K562 (cell line): ENCODE data around the gene RTL10. TPM values are rescaled to one million over a fixed set of nuclear protein-coding genes. Genes with fewer than 3 reads are reported as not detected.

Experiments used
- CSDE1 ChIP-seq, 2 experiments: fragments of 450-650 bp; IDR thresholded peaks; 2 replicates each; pipeline ENCODE4 v1.6.1; 2016; ENCODE audit warnings: mild to moderate bottlenecking in 1 of 2
- E2F3 ChIP-seq: fragments of 250-450 bp; sonication (Bioruptor Pico); IDR thresholded peaks from 2 replicates; pipeline ENCODE4 v1.4.0; 2020; ENCODE audit warnings: mild to moderate bottlenecking
- KDM5B ChIP-seq: fragments of 200-600 bp; sonication (generic); IDR thresholded peaks from 2 replicates; pipeline ENCODE4 v1.6.1; 2012; ENCODE audit warnings: low read depth, mild to moderate bottlenecking, moderate library complexity, low read length, control low read depth, inconsistent platforms; ENCODE audit not compliant: insufficient replicate concordance
- PHF8 ChIP-seq: fragments of 200-600 bp; sonication (generic); IDR thresholded peaks from 2 replicates; pipeline ENCODE4 v1.6.1; 2012; ENCODE audit warnings: mixed run types, mild to moderate bottlenecking, inconsistent platforms, low read length, moderate library complexity, borderline replicate concordance
- ZFP30 ChIP-seq: fragments of 250-450 bp; sonication (Bioruptor Pico); IDR thresholded peaks from 2 replicates; pipeline ENCODE4 v1.8.0; 2022; ENCODE audit warnings: moderate library complexity, mild to moderate bottlenecking, inconsistent platforms, borderline replicate concordance
- ZSCAN32 ChIP-seq: fragments of 450-650 bp; formaldehyde crosslinking; IDR thresholded peaks from 2 replicates; pipeline ENCODE4 v1.4.0; 2020; ENCODE audit warnings: mild to moderate bottlenecking, moderate library complexity
- polyA plus RNA-seq, 8 experiments: library from polyadenylated mRNA; depleted of rRNA in 4 of 8; stranded (reverse) in 5 of 8; unstranded in 3 of 8; fragments of >200 nt; fragmentation: Nextera tagmentation in 2 of 8; fragmentation: Illumina TruSeq in 1 of 8; extraction: Ambion mirVana in 2 of 8; extraction: Trizol in 1 of 8; gene quantifications; 2 replicates each; pipeline versions ENCODE4 v1.2.1 to v1.2.3, GENCODE V29; 2011 to 2014; ENCODE audit warnings: inconsistent platforms in 1 of 8, missing spikeins in 1 of 8
- total RNA-seq, 7 experiments: library from RNA; depleted of rRNA in 6 of 7; stranded (reverse); fragments of >200 nt in 6 of 7; fragmentation: Illumina TruSeq in 2 of 7; extraction: Trizol in 2 of 7; gene quantifications; 2 replicates each; pipeline versions ENCODE4 v1.2.1 to v1.2.3, GENCODE V29; 2011 to 2021; ENCODE audit warnings: low replicate concordance in 1 of 7
- TF ChIP-seq, protein P1 (sequence below): sonication (generic); formaldehyde crosslinking; IDR thresholded peaks from 2 replicates; pipeline ENCODE4 v1.8.1; 2023; ENCODE audit warnings: mild to moderate bottlenecking, missing genetic modification reagents
- TF ChIP-seq, protein P2 (sequence below): fragments of 450-650 bp; IDR thresholded peaks from 2 replicates; pipeline ENCODE4 v1.6.1; 2016; ENCODE audit warnings: low read depth
- TF ChIP-seq, protein P3 (sequence below): sonication (generic); formaldehyde crosslinking; IDR thresholded peaks from 2 replicates; pipeline ENCODE4 v1.8.0; 2023; ENCODE audit warnings: mild to moderate bottlenecking, missing genetic modification reagents
- TF ChIP-seq, protein P4 (sequence below): IDR thresholded peaks from 2 replicates; pipeline ENCODE4 v1.6.1; 2012; ENCODE audit warnings: low read depth, low read length, improper control_type of control experiment, borderline replicate concordance

RTL10 gene
- total and polyA plus RNA-seq, 9 of the 15 experiments (the other 6 are each of a cell fraction or from before 2014, with no cell fraction given), result 19.8 to 75.5 (median 32.5) TPM

DNA sequence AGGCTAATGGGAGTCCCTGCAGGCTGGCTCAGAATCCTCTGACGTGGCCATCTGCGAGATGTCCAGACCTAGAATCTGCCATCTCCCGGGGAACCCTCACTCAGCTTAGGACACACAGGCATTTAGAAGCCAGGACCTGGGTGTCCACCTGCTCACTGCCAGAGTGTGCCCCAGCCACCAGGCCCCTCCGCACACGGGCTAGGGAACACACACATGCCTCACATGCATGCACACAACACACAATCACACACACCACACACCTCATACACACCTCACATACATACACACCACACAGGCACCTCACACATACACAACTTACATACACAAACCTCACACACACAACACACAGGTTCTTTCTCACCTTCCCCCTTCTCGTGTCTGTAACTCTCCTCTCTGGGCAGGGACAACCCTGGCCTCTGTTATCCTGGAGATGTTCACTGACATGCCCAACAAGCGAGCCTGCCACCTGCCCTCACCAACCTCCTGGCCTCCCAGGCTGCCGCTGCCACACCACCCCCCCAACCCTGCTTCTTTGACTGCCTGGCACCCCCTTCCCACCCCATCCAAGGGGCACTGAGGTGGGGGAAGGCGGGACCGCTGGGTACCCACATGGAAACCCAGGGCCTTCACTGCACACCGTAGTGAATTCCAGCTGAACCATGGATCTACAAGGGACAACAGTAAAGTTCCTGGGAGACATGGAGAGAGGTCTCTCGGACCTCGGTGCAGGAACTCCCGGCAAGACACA, 38.1 kb downstream of the RTL10 start (continued):
- TF ChIP-seq, protein P1, sequence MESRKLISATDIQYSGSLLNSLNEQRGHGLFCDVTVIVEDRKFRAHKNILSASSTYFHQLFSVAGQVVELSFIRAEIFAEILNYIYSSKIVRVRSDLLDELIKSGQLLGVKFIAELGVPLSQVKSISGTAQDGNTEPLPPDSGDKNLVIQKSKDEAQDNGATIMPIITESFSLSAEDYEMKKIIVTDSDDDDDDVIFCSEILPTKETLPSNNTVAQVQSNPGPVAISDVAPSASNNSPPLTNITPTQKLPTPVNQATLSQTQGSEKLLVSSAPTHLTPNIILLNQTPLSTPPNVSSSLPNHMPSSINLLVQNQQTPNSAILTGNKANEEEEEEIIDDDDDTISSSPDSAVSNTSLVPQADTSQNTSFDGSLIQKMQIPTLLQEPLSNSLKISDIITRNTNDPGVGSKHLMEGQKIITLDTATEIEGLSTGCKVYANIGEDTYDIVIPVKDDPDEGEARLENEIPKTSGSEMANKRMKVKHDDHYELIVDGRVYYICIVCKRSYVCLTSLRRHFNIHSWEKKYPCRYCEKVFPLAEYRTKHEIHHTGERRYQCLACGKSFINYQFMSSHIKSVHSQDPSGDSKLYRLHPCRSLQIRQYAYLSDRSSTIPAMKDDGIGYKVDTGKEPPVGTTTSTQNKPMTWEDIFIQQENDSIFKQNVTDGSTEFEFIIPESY (CRISPR knock-in tag), result no peak
- no peak for TF ChIP-seq ZSCAN32 (CRISPR knock-in tag)
- TF ChIP-seq, protein P2, sequence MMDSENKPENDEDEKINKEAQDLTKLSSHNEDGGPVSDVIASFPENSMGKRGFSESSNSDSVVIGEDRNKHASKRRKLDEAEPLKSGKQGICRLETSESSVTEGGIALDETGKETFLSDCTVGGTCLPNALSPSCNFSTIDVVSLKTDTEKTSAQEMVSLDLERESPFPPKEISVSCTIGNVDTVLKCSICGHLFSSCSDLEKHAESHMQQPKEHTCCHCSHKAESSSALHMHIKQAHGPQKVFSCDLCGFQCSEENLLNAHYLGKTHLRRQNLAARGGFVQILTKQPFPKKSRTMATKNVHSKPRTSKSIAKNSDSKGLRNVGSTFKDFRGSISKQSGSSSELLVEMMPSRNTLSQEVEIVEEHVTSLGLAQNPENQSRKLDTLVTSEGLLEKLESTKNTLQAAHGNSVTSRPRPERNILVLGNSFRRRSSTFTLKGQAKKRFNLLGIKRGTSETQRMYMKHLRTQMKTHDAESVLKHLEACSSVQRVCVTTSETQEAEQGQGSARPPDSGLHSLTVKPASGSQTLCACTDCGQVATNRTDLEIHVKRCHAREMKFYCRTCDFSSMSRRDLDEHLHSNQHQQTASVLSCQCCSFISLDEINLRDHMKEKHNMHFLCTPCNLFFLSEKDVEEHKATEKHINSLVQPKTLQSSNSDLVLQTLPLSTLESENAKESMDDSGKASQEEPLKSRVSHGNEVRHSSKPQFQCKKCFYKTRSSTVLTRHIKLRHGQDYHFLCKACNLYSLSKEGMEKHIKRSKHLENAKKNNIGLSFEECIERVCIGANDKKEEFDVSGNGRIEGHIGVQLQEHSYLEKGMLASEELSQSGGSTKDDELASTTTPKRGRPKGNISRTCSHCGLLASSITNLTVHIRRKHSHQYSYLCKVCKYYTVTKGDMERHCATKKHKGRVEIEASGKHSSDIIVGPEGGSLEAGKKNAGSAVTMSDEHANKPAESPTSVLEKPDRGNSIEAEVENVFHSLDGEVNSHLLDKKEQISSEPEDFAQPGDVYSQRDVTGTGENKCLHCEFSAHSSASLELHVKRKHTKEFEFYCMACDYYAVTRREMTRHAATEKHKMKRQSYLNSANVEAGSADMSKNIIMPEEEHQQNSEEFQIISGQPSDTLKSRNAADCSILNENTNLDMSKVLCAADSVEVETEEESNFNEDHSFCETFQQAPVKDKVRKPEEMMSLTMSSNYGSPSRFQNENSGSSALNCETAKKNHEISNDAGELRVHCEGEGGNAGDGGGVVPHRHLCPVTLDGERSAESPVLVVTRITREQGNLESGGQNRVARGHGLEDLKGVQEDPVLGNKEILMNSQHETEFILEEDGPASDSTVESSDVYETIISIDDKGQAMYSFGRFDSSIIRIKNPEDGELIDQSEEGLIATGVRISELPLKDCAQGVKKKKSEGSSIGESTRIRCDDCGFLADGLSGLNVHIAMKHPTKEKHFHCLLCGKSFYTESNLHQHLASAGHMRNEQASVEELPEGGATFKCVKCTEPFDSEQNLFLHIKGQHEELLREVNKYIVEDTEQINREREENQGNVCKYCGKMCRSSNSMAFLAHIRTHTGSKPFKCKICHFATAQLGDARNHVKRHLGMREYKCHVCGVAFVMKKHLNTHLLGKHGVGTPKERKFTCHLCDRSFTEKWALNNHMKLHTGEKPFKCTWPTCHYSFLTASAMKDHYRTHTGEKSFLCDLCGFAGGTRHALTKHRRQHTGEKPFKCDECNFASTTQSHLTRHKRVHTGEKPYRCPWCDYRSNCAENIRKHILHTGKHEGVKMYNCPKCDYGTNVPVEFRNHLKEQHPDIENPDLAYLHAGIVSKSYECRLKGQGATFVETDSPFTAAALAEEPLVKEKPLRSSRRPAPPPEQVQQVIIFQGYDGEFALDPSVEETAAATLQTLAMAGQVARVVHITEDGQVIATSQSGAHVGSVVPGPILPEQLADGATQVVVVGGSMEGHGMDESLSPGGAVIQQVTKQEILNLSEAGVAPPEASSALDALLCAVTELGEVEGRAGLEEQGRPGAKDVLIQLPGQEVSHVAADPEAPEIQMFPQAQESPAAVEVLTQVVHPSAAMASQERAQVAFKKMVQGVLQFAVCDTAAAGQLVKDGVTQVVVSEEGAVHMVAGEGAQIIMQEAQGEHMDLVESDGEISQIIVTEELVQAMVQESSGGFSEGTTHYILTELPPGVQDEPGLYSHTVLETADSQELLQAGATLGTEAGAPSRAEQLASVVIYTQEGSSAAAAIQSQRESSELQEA, result no peak; the same call in 1 of the 2 replicates
- TF ChIP-seq ZFP30 (CRISPR knock-in tag), result no peak
- TF ChIP-seq, protein P3, sequence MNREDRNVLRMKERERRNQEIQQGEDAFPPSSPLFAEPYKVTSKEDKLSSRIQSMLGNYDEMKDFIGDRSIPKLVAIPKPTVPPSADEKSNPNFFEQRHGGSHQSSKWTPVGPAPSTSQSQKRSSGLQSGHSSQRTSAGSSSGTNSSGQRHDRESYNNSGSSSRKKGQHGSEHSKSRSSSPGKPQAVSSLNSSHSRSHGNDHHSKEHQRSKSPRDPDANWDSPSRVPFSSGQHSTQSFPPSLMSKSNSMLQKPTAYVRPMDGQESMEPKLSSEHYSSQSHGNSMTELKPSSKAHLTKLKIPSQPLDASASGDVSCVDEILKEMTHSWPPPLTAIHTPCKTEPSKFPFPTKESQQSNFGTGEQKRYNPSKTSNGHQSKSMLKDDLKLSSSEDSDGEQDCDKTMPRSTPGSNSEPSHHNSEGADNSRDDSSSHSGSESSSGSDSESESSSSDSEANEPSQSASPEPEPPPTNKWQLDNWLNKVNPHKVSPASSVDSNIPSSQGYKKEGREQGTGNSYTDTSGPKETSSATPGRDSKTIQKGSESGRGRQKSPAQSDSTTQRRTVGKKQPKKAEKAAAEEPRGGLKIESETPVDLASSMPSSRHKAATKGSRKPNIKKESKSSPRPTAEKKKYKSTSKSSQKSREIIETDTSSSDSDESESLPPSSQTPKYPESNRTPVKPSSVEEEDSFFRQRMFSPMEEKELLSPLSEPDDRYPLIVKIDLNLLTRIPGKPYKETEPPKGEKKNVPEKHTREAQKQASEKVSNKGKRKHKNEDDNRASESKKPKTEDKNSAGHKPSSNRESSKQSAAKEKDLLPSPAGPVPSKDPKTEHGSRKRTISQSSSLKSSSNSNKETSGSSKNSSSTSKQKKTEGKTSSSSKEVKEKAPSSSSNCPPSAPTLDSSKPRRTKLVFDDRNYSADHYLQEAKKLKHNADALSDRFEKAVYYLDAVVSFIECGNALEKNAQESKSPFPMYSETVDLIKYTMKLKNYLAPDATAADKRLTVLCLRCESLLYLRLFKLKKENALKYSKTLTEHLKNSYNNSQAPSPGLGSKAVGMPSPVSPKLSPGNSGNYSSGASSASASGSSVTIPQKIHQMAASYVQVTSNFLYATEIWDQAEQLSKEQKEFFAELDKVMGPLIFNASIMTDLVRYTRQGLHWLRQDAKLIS (CRISPR knock-in tag), result no peak
- TF ChIP-seq E2F3 (CRISPR knock-in tag), result peak; percentile 18; the same call in 1 of the 2 replicates
- peak in 1 of 2 experiments; percentile 84; a peak in 1 of 4 replicates for TF ChIP-seq CSDE1 (IDR thresholded peaks at IDR 0.05)
- no peak for TF ChIP-seq PHF8
- TF ChIP-seq, protein P4, sequence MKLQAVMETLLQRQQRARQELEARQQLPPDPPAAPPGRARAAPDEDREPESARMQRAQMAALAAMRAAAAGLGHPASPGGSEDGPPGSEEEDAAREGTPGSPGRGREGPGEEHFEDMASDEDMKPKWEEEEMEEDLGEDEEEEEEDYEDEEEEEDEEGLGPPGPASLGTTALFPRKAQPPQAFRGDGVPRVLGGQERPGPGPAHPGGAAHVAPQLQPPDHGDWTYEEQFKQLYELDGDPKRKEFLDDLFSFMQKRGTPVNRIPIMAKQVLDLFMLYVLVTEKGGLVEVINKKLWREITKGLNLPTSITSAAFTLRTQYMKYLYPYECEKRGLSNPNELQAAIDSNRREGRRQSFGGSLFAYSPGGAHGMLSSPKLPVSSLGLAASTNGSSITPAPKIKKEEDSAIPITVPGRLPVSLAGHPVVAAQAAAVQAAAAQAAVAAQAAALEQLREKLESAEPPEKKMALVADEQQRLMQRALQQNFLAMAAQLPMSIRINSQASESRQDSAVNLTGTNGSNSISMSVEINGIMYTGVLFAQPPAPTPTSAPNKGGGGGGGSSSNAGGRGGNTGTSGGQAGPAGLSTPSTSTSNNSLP, result no peak
- TF ChIP-seq KDM5B, result peak; percentile 20
